ENCODE results near the gene RABGAP1L.
"Not testable (repeated sequence)": the region's sequence is repeated elsewhere in the genome, so short reads cannot be mapped to it uniquely, and the experiment has no call there.

Gene RABGAP1L

DNA sequence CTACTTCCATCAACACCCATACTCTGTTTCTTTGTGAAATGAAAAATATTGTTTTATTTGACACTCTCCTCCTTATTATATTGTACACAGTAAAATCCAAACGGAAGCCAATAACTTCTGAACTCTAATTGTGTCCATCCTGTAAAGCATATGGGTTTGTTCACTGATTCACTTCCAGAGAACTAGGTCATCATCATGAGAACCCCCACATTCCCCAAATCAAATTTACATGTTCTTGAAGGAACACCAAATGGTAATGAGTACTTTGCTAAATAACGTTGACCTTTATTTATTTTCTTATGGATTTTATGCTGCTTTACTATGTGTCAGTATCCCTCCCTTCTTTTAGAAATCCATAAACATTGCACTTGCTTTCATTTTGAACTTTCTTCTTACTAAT is 627.0 kb downstream of the RABGAP1L start:
- DNase-seq = no peak

DNA sequence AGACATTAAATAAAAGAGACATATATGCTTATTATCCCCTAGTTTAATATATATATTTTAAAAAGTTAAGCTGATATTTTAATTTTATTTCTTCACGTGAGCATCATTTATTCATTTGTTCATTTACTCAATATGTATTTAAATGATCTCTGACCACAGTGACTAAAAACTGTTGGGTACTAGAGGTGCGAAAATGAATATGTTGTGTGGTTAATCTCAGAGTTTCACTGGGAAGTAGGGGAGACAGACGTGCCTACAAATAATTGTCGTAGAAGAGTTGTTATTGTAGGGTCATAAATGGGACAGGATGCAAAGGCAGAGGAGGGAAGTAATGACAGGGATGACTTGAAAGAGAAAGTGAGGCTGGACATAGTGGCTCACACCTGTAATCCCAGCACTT is 627.4 kb downstream of the RABGAP1L start:
- no peak for DNase-seq

DNA sequence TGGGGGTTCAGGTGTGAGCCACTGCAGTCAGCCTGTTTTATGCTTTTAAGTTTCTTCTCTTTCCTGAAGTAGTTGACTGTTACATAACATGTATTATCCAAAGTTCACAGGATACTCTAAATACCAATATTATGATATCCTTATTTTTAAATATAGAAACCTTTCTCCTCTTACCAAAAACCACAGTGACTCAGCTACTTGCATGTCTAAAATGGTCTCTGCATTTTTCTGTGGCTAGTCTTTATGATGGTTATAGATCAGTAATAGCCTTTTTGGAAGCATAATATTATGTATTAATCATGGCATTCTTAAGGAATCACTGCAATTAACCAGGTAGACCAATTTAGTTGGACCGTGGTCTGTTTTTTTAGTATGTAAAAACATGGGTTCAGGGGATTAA is 629.7 kb downstream of the RABGAP1L start:
- DNase-seq = no peak

DNA sequence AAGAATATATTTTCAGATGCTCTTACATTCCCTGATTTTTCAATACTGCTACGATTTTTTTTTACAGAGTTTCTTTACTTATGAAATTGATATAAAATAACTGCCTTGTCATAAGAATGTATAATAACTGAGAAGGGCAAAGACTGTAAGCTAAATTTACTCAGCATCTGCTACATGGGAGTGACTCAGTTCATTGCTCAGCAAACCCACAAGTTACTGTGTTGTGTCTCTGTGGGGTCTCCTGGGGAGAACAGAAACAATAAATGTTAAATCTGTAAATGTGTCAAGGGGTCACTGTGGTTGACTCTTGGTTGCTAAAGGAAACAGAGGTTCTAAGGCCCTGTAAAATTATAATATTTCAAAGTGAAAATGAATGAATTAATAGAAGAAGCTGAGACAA is 630.1 kb downstream of the RABGAP1L start:
- no peak for DNase-seq

DNA sequence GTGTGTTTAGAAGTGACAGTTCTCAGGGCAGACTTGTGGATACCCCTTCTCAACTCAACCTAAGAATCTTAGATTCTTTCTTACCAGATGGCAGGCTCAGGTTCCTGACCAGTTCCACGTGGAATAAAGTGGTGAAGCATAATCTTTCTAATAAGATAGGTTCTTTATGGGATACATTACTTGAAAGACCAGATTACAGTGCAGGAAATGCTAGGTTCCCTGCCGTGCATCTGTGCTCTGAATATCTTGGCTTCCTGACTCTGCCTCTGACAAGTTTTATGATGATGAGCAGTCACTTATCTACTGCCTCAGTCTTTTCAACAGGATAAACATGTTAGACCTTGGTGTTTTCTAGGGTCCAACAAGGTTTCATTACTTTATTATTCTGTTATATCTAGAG is 632.5 kb downstream of the RABGAP1L start:
- no peak for DNase-seq

DNA sequence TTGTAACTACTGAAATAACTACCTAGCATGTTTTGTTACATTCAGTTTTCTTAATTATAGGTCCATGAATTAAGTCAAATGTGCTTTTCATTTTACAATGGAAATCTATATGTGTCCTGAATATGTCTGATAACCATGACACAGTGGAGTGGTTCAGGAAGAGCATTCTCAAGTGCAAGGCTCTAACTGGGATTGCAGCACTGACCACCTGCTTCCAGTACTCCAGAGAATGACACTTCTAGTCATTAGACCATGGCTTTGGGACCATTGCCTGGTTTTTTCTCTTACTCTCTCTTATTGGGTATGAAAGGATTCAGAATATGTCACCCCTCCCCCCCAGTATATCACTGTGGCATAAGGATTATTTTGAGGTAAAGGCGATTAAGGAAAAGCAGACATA is 635.5 kb downstream of the RABGAP1L start:
- no peak for DNase-seq

DNA sequence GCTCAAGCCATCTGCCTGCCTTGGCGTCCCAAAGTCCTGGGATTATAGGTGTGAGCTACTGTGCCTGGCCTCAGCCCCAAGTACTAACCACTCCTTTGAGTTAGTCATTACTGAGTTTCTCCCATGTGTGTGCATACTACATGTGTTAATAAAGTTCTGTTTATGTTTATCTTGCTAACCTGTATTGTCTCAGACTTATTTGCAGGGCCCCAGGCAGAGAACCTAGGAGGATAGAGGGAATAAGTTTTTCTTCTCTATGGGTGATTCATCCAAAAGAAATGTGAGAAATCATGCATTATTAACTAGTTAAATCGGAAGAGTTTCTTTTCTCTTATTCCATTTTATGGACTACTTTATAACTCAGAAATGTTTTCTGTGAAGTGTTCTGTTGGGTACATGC is 636.5 kb downstream of the RABGAP1L start:
- no peak for DNase-seq

DNA sequence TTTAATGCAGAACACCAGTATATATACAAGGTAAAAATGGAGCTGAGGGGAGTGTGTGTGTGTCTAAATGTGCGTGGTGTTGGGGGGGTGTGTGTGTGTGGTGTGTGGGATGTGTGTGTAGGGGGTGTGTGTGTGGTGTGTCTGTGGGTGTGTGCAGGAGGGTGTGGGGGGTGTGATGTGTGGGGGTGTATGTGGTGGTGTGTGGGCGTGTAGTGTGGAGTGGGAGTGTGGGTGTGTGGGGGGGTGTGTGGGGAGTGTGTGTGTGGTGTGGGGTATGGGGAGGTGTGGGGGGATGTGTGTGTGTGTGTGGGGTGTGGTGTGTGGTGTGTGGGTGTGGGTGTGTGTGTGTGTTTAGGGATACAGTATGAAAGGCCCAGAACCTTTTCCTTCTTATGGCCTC is 638.1 kb downstream of the RABGAP1L start:
- no peak for DNase-seq

DNA sequence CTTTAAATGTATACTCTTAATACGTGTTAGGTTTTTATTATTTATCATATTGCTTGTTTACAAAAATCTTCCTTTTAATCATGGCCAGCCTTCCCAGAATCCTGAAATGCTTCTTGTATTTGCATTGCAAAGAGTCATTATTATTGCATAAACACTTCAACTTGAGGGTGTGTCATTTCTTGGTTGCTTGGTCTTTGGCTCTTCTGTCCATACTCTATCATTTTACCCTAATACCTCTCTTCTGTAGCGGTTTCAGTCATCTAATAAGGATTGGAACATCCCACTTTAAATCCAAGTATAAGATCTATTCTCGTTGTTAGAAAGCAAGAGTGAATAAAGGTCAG is 639.8 kb downstream of the RABGAP1L start:
- no peak for DNase-seq

DNA sequence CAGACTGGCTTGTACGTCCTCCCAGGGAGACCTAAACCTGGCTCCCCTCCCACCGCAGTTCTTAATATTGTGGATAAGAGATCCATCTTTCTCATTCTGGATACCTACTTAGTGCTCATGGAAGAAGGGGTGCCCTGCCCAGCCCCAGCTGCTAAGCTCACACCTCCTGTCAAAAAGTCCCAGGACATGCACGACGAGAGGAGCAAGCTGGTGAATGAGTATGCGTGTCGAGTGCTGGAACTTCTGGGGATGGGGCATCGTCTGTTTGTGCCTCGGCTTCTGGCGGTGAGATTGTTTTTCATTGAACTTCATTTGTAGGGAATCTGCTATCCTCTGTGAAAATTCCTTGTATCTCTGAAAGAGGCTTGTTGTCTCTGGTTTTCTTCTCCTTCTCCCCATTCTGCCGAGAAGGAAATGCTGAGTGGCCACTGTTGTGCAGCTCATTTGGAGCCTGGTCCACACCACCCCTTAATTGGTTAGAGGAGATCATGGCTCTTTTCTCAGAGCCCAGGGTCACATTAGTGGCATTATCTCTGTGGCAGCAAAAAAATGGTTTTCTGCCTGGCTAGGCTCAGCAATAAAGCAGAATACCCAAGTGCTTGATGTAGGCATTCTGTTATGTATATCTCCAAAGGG is 641.0 kb downstream of the RABGAP1L start:
- peak in 1 of 2 donors; percentile 45 for DNase-seq

DNA sequence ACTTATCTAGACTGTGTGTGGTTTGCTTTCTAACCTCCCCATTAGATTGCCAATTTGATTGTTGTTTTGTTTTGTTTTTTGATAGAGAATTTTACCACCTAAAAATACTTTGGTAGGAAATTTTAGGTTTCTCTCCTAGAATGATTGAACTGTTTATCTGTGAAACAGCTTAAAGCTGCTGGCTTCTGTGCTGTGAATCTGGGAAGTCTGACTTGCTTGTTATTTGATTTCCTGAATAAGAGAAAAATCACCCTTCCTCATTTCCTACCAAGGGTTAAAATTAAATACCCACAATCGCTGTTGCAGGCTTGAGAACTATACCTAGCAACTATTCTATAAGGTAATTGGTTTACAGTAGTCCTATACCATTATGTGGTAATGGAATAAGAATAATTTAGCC is 641.6 kb downstream of the RABGAP1L start:
- DNase-seq = peak in 1 of 2 donors; percentile 47

DNA sequence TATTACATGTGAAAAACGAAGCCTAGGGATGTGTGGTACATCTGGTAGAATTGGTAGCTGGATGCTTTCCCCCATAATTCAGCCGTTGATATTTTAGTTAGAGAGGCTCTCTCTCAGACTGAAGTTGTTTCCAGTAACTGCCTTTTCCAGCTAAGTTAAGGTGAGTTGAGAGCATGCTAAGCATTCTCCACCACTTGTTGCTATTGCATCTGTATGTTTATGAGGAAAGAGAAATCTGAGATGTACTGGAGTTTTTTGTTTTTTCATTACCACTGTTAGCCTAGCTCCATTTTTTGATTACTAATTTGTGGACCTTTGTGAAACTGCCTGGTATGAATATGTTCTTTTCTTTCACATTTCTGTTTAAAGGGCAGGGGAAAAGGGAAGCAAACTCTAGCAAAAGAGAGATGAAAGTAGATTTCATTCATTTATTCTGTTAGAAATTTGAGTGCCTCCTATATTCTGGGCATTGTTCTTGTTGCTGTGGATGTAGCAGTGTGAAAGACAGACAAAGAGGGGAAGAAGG is 650.5 kb downstream of the RABGAP1L start:
- DNase-seq = no peak

DNA sequence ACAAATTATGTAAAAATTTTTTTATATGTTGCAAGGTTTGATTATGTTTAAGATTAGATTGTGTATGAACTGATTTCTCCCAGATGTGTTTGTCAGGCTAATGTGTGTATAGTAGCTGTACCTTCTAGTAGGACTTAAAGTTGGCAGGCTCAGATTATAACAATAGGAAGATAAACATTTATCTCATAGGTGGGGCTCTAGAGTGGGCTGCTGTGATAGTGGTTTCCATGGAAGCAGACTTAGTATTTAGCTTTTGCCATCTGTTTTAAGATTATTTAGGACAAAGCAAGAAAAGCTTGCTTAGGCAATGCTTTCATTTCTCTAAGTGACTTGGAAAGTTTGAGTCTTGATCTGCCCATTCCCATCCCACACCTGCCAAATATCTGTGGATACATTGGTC is 652.7 kb downstream of the RABGAP1L start:
- no peak for DNase-seq

DNA sequence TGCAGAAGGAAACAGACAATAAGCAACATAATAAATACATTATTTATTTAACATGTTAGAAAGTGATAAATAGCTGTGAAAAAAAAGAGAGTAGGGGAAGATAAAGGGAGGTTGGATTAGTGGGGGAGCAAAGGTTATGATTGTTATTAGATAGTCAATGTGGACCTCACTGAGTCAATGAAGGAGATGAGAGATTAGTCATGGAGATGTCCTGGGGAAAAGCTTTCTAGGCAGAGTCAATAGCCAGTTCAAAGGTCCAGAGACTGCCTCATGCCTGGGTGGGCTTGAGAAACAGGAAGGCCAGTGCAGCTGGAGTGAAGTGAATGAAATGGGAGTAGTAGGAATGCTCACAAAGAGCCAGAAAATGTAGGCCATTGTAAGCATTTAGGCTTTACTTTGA is 653.3 kb downstream of the RABGAP1L start:
- DNase-seq = no peak

DNA sequence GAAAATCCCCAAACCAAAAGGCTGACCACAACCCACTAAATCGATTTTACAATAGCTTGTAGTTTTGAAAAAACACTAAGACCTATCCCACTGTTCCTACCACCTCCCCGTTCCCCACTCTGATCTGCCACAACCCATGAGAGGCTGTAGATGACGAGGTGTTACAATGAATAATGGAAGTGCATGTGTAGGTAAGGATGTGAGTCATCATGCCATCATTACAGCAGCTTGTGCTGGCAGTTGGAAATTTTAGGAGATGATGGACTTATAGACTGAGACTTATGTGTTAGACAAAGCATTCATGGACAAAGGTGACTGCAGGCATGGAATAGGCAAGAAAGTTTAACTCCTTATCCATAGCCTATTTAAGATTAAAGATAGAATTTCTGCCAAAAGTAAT is 655.7 kb downstream of the RABGAP1L start:
- DNase-seq = no peak

DNA sequence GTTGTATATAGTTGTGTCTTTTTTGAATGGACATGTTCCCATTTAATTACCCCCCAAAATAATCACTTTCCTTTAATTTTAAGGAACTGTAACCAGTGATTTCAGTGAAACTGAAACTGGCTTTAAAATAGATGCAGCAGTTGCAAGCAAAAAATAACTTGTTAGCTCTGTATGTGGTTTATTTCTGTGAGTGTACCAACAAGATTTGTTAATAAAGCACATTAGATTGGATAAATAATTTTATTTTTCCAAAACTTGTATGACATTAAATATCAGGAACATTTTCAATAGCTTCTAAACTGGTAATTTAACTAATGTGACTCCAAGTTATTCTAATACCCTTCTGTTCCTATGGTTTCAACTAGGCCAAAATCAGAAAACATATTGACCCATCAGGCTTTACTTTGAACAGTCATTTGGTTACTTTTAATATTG is 656.2 kb downstream of the RABGAP1L start:
- DNase-seq = no peak

DNA sequence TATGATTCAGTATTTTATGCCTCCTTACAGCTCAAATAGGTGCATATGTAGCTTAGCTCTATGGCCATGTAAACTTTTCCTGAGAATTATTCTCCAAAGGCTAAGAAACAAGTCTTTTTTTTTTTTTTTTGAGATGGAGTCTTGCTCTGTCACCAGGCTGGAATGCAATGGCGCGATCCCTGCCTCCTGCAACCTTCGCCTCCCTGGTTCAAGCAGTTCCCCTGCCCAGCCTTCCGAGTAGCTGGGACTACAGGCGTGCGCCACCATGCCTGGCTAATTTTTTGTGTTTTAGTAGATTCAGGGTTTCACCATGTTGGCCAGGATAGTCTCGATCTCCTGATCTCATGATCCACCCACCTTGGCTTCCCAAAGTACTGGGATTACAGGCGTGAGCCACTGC is 657.3 kb downstream of the RABGAP1L start:
- DNase-seq = not testable (repeated sequence)

DNA sequence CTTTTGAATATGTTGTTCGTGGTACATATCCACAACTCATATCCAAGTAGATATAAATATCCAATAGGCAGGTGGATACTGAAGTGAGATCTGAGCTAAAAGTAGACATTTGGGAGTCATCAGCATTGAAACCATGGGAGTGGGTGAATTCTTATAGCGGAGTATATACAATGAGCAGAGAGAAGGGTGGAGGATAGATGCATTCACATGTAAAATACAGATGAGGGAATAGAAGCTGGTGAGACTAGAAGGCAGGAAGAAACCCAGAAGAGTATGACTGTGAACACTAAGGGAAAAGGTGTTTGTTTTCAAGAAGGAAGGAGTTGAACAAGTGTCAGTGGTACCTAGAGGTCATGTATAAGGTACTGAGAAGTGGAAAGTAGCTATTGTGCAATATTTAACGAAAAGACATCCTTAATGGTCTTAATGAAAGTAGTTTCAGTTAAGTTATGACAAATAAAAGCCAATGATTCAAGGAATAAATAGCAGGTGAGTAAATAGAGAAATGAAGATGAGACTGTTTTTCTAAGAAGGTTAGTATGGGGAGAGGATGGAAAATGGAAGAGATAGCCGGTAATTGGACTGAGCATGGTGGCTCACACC is 658.8 kb downstream of the RABGAP1L start:
- DNase-seq = no peak

DNA sequence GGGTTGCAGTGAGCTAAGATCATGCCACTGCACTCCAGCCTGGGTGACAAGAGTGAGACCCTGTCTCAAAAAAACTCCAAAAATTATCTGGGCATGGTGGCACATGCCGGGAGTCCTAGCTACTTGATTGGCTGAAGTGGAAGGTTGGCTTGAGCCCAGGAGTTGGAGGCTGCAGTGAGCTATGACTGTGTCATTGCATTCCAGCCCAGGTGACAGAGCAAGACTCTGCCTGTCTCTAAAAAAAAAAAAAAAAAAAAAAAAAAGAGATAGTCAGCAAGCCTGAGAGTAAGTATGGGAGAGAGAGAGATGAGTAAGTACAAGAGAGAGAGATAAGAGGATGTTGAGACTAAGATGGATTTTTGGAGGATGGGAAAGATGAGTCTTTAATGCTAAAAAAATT is 659.6 kb downstream of the RABGAP1L start:
- DNase-seq = no peak

DNA sequence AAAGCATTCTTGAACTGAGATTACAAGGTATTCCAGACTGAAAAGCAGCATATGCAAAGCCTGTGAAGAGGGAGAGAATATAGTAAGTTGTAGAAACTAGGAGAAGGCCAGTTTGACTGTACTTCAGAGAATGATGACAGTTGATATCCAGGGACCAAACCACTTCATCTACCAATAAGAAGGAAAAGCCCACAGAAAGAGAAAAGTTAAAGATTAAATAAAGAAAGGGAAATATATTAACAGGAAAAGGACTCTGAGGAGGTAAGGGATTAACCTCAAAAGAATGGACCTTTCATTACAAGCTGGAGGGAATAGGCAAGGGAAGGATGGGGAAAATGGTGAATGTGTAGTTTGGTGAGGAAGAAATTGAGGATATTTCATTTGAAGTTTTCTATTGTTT is 660.3 kb downstream of the RABGAP1L start:
- DNase-seq = no peak

DNA sequence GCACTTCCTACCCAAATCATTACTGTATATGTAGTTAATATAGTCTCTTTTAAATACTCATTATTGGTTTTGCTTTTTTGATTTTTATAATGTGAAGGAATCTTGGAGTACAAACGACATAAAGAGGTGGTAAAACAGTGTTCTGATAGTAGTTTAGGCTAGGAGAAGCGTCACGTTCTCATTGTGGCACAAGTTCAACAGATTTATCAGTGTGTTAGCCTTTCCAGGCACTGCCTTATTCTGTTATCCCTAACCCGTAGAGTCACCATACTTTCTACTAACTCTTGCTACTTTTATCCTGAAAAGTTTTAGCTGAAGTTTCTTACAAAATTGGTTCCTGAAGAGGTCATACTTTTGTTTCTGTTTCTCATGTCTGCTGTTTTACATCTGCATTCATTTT is 665.8 kb downstream of the RABGAP1L start:
- no peak for DNase-seq

DNA sequence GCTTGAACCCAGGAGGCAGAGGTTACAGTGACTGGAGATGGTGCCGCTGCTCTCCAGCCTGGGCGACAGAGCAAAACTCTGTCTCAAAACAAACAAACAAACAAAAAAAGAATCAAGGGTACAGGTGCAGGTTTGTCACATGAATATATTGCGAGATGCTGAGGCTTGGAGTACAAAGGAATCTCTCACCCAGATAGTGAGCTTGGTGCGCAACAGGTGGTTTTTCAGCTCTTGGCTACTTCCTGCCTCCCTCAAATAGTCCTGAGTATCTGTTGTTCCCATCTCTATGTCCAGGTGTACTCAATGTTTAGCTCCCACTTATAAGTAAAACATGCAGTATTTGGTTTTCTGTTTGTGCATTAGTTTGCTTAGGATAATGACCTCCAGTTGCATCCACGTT is 666.5 kb downstream of the RABGAP1L start:
- no peak for DNase-seq

DNA sequence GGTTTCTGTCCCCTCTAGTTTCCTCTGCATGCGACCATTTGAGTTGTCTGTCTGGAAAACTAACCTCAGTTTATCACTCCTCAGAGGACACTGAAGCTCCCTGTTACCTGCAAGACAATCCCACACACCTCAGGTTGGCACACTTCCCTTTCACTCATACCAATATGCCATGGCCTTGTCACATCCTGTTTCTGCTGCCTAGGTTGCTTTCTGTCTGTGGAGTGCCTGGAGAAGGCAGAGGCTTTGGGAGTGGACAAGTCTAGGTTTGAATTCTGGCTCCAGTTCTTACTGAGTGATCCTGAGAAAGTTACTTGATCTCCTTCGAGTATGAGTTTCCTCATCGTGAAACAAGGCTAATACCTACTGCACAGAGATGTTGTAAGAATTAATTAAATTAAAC is 668.9 kb downstream of the RABGAP1L start:
- DNase-seq = no peak

DNA sequence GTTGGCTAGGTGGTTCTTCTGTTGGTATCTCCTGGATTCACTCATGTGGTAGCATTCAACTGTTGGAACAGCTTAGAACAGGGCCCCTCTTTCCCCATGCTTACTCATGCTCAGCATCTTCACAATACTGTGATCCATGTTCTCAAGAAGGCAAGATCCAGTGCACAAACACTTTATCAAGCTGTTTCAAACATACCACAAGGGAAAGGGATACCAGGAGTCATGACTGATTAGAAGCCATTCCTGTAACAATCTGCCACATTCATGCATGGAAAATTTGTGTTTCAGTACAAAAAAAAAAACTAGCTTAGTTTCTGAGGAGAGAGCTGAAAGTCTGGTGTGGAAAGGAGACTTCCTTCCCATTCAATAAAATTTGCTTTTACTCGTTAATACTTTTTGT is 670.7 kb downstream of the RABGAP1L start:
- DNase-seq = no peak

DNA sequence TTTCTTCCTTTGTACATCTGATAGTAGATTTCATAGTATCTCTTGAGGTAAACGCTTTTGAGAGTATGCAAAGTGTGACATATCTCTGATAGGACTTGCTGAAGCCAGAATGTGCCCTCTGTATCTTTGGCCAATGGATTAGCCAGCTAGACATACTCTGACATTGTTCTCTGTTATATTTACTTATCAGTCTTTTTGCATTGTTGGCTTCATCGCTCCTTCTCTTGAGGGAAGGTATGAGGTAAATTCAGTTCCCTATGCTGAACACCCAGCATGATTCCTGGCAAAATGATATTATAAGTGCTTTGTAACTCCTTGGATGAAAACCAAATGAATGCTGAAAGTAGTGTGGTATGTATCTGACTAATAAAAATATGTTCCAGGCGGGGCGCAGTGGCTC is 677.2 kb downstream of the RABGAP1L start:
- DNase-seq = no peak
